Measurements from ENCODE around the gene FGF2.
"Not testable (repeated sequence)": the region's sequence is repeated elsewhere in the genome, so short reads cannot be mapped to it uniquely, and the experiment has no call there.

Gene FGF2

DNA sequence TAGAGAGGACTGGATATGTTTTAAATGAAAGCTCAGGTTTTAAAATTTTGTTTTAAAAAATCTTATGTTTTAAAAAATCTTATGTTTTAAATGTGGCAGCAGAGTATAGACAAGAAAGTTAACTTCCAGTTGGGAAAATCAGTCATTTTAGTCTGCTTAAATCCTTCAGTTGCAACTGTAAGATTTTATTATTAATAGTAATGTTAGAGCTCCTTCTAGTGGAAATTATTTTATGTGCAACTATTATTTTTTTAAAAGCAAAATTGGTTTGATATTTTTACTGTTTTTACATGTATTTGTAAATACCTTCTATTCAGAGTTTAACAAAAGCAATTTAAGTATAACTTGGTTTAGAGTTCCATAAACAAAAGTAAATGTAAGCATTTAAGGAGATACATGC is 104.2 kb downstream of the FGF2 start:
- Histone ChIP-seq H2BK15ac (ENCODE audit: low read depth, poor library complexity, severe bottlenecking) (no peak overlapping the region), H2BK12ac (ENCODE audit: low read length in 2 of 2) (no peak overlapping the region), H3K9ac (ENCODE audit: low read length) (peak overlapping the region; percentile 19), H3K27ac (ENCODE audit: low read length, poor library complexity, severe bottlenecking) (no peak overlapping the region), H2AK5ac (ENCODE audit: low read length, severe bottlenecking) (no peak overlapping the region), H3K4me2 (ENCODE audit: low read length, poor library complexity, severe bottlenecking) (no peak overlapping the region), H2BK5ac (ENCODE audit: low read depth, low read length, poor library complexity, severe bottlenecking) (no peak overlapping the region), H3K18ac (ENCODE audit: low read depth in 1 of 2, low read length in 2 of 2) (no peak overlapping the region), H3K4me1 (ENCODE audit: control insufficient read depth, insufficient read depth, low read depth, low read length) (no peaks in the 10 kb centered on the region), H3K36me3 (ENCODE audit: control insufficient read depth in 1 of 2, insufficient read depth in 2 of 2, low read depth in 1 of 2, low read length in 2 of 2) (peaks cover 2 to 55% of the 10 kb centered on the region in 2 experiments), H3K79me1 (replicated peaks; ENCODE audit: low read length, poor library complexity, severe bottlenecking) (peaks cover 9% of the 10 kb centered on the region), H2AFZ (ENCODE audit: low read depth, low read length) (no peak overlapping the region), H3K14ac (ENCODE audit: low read length in 2 of 2) (no peak overlapping the region), H3K23ac (ENCODE audit: low read length in 2 of 2) (no peak overlapping the region), H3K4me3 (ENCODE audit: insufficient read depth in 1 of 2, low read depth in 1 of 2, low read length in 2 of 2) (no peak overlapping the region), H4K91ac (ENCODE audit: low read length) (no peak overlapping the region), H3K9me3 (ENCODE audit: control insufficient read depth, low read length) (no peaks in the 10 kb centered on the region), H2BK120ac (ENCODE audit: low read depth, low read length) (no peak overlapping the region), H3K4ac (ENCODE audit: low read depth in 1 of 2, low read length in 2 of 2) (no peak overlapping the region), H4K8ac (ENCODE audit: low read length) (no peak overlapping the region), H3K27me3 (ENCODE audit: control insufficient read depth in 1 of 2, insufficient read depth in 1 of 2, low read length in 2 of 2) (no peaks in the 10 kb centered on the region)
- peak; percentile 24 for DNase-seq

DNA sequence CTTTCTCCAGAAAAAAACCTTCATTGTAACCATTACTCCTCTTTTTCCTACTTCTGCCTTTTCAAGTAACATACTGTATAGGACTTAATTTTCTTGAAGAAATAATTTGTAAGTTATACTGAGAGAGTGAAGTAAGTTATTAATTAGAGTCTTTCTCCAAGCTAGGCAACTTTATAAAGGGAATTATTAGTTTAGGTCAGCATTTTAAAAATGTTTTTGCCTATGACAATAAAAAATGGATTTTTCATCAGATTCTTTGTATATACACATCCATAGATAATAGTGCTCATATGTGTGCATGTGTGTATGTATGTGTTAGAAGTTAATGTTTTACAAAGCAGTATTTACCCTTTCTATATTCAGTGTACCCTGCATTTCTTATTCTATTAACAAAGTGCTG is 106.1 kb downstream of the FGF2 start:
- H3K4me2 ChIP-seq (ENCODE audit: low read length, poor library complexity, severe bottlenecking) = no peak overlapping the region
- peaks cover 2 to 68% of the 10 kb centered on the region in 2 experiments for H3K36me3 ChIP-seq (ENCODE audit: control insufficient read depth in 1 of 2, insufficient read depth in 2 of 2, low read depth in 1 of 2, low read length in 2 of 2)
- H4K91ac ChIP-seq (ENCODE audit: low read length) = no peak overlapping the region
- peaks cover 6% of the 10 kb centered on the region for H3K79me1 ChIP-seq (replicated peaks; ENCODE audit: low read length, poor library complexity, severe bottlenecking)
- H3K14ac ChIP-seq (ENCODE audit: low read length in 2 of 2) = no peak overlapping the region
- H3K4me3 ChIP-seq (ENCODE audit: insufficient read depth in 1 of 2, low read depth in 1 of 2, low read length in 2 of 2) = no peak overlapping the region
- no peak overlapping the region for H3K4ac ChIP-seq (ENCODE audit: low read depth in 1 of 2, low read length in 2 of 2)
- H2BK12ac ChIP-seq (ENCODE audit: low read length in 2 of 2) = no peak overlapping the region
- no peaks in the 10 kb centered on the region for H3K27me3 ChIP-seq (ENCODE audit: control insufficient read depth in 1 of 2, insufficient read depth in 1 of 2, low read length in 2 of 2)
- H2BK15ac ChIP-seq (ENCODE audit: low read depth, poor library complexity, severe bottlenecking) = no peak overlapping the region
- DNase-seq = no peak
- no peak overlapping the region for H3K18ac ChIP-seq (ENCODE audit: low read depth in 1 of 2, low read length in 2 of 2)
- no peaks in the 10 kb centered on the region for H3K9me3 ChIP-seq (ENCODE audit: control insufficient read depth, low read length)
- H3K9ac ChIP-seq (ENCODE audit: low read length) = no peak overlapping the region
- H3K27ac ChIP-seq (ENCODE audit: low read length, poor library complexity, severe bottlenecking) = no peak overlapping the region
- no peaks in the 10 kb centered on the region for H3K4me1 ChIP-seq (ENCODE audit: control insufficient read depth, insufficient read depth, low read depth, low read length)
- H2AFZ ChIP-seq (ENCODE audit: low read depth, low read length) = no peak overlapping the region
- no peak overlapping the region for H2AK5ac ChIP-seq (ENCODE audit: low read length, severe bottlenecking)
- no peak overlapping the region for H2BK120ac ChIP-seq (ENCODE audit: low read depth, low read length)
- no peak overlapping the region for H4K8ac ChIP-seq (ENCODE audit: low read length)
- no peak overlapping the region for H2BK5ac ChIP-seq (ENCODE audit: low read depth, low read length, poor library complexity, severe bottlenecking)
- H3K23ac ChIP-seq (ENCODE audit: low read length in 2 of 2) = no peak overlapping the region

DNA sequence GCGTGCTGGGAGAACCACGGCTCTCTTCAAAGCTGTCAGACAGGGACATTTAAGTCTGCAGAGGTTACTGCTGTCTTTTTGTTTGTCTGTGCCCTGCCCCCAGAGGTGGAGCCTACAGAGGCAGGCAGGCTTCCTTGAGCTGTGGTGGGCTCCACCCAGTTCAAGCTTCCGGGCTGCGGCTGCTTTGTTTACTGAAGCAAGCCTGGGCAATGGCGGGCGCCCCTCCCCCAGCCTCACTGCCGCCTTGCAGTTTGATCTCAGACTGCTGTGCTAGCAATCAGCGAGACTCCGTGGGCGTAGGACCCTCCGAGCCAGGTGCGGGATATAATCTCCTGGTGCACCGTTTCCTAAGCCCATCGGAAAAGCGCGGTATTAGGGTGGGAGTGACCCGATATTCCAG is 118.5 kb downstream of the FGF2 start:
- not testable (repeated sequence) for H2AK5ac ChIP-seq (ENCODE audit: low read length, severe bottlenecking); H3K4me2 ChIP-seq (ENCODE audit: low read length, poor library complexity, severe bottlenecking); H3K18ac ChIP-seq (ENCODE audit: low read depth in 1 of 2, low read length in 2 of 2); H3K9ac ChIP-seq (ENCODE audit: low read length); DNase-seq; H3K4me3 ChIP-seq (ENCODE audit: insufficient read depth in 1 of 2, low read depth in 1 of 2, low read length in 2 of 2); H3K27me3 ChIP-seq (ENCODE audit: control insufficient read depth in 1 of 2, insufficient read depth in 1 of 2, low read length in 2 of 2); H2BK5ac ChIP-seq (ENCODE audit: low read depth, low read length, poor library complexity, severe bottlenecking); H4K91ac ChIP-seq (ENCODE audit: low read length); H3K4ac ChIP-seq (ENCODE audit: low read depth in 1 of 2, low read length in 2 of 2); H2BK15ac ChIP-seq (ENCODE audit: low read depth, poor library complexity, severe bottlenecking); H3K79me1 ChIP-seq (replicated peaks; ENCODE audit: low read length, poor library complexity, severe bottlenecking); H2BK12ac ChIP-seq (ENCODE audit: low read length in 2 of 2); H3K14ac ChIP-seq (ENCODE audit: low read length in 2 of 2); H3K27ac ChIP-seq (ENCODE audit: low read length, poor library complexity, severe bottlenecking); H3K4me1 ChIP-seq (ENCODE audit: control insufficient read depth, insufficient read depth, low read depth, low read length); H2AFZ ChIP-seq (ENCODE audit: low read depth, low read length); H3K9me3 ChIP-seq (ENCODE audit: control insufficient read depth, low read length); H3K23ac ChIP-seq (ENCODE audit: low read length in 2 of 2); H2BK120ac ChIP-seq (ENCODE audit: low read depth, low read length); H4K8ac ChIP-seq (ENCODE audit: low read length)
- WGBS = 96% methylated on average over 12 of the region's 17 CpGs
- H3K36me3 ChIP-seq (ENCODE audit: control insufficient read depth in 1 of 2, insufficient read depth in 2 of 2, low read depth in 1 of 2, low read length in 2 of 2) = peaks cover 19 to 36% of the 10 kb centered on the region in 2 experiments

DNA sequence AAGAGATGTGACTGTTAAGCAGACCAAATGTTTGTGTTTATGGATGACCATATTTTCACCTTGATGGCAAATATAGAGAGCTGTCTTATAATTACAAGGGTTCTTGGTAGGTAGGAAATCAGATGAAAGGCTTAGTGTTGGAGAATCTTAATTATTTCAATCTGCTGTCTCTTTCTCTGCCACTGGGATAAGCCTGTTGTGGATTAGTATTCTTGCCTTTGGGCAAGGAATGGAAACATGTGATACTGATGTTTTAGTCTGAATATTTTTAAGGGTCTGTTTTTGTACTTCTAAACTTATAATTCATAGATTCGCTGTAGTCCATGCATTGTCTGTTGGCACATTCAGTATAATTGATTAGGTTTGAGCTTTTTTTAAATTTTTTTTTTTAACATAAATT is 119.5 kb downstream of the FGF2 start:
- Histone ChIP-seq H2BK12ac (ENCODE audit: low read length in 2 of 2) (no peak overlapping the region), H4K8ac (ENCODE audit: low read length) (no peak overlapping the region), H3K27ac (ENCODE audit: low read length, poor library complexity, severe bottlenecking) (no peak overlapping the region), H2BK15ac (ENCODE audit: low read depth, poor library complexity, severe bottlenecking) (no peak overlapping the region), H3K23ac (ENCODE audit: low read length in 2 of 2) (no peak overlapping the region), H3K79me1 (replicated peaks; ENCODE audit: low read length, poor library complexity, severe bottlenecking) (peaks cover 3% of the 10 kb centered on the region), H3K9ac (ENCODE audit: low read length) (no peak overlapping the region), H2BK5ac (ENCODE audit: low read depth, low read length, poor library complexity, severe bottlenecking) (no peak overlapping the region), H3K27me3 (ENCODE audit: control insufficient read depth in 1 of 2, insufficient read depth in 1 of 2, low read length in 2 of 2) (no peaks in the 10 kb centered on the region), H4K91ac (ENCODE audit: low read length) (no peak overlapping the region), H3K4ac (ENCODE audit: low read depth in 1 of 2, low read length in 2 of 2) (no peak overlapping the region), H2AK5ac (ENCODE audit: low read length, severe bottlenecking) (no peak overlapping the region), H2AFZ (ENCODE audit: low read depth, low read length) (no peak overlapping the region), H2BK120ac (ENCODE audit: low read depth, low read length) (no peak overlapping the region), H3K18ac (ENCODE audit: low read depth in 1 of 2, low read length in 2 of 2) (no peak overlapping the region), H3K36me3 (ENCODE audit: control insufficient read depth in 1 of 2, insufficient read depth in 2 of 2, low read depth in 1 of 2, low read length in 2 of 2) (peaks cover 26 to 43% of the 10 kb centered on the region in 2 experiments), H3K9me3 (ENCODE audit: control insufficient read depth, low read length) (no peaks in the 10 kb centered on the region), H3K4me1 (ENCODE audit: control insufficient read depth, insufficient read depth, low read depth, low read length) (no peaks in the 10 kb centered on the region), H3K14ac (ENCODE audit: low read length in 2 of 2) (no peak overlapping the region), H3K4me3 (ENCODE audit: insufficient read depth in 1 of 2, low read depth in 1 of 2, low read length in 2 of 2) (no peak overlapping the region), H3K4me2 (ENCODE audit: low read length, poor library complexity, severe bottlenecking) (no peak overlapping the region)
- no CpG with 5 or more reads among the region's 1 CpG for WGBS
- no peak for DNase-seq
